LHCN-M2 (cell line): ENCODE results near the gene TSHZ2. TPM values are rescaled to one million over a fixed set of nuclear protein-coding genes. Genes with fewer than 3 reads are reported as not detected.

ENCODE experiments used
- DNase-seq: peaks from one replicate; pipeline ENCODE4 v3.0.0-alpha.2; 2012; ENCODE audit warnings: low read depth
- total RNA-seq: library from RNA; depleted of rRNA; stranded (reverse); fragments of >200 nt; gene quantifications from 2 replicates; pipeline ENCODE4 v1.2.3, GENCODE V29; 2014

Gene TSHZ2
- total RNA-seq, 1 experiment from 2014 or later, result not detected

DNA sequence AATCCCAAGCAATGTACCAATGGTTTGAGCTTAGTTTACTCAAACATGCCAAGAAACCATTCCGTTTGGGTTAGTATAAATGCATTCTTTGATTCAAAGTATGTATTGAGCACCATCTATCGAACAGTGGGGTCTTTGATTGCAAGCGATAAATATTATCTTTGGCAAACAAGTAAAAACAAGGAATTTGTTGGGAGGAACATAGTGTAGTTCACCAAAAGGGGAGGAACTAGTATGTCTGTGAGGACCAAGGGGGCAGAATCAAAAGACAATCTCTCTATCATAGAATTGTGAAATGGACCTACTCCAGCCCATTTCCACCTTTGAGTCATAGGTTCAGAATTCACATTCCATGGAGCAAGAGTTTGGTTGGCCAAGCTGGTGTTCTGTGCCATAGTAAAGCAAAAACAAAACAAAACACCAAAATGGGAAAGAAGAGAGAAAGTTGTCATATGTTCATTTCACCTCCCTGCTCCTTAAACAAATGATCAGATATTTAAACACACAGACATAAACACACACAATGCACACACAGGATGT lies 266.0 kb downstream of the TSHZ2 start:
- no peak for DNase-seq

GRCh38 chr20:53243152-53243551 lies 271.0 kb downstream of the TSHZ2 start:
- DNase-seq, result no peak

- DNase-seq, result no peak
Observed at GRCh38 chr20:53244711-53245110, 272.6 kb downstream of the TSHZ2 start.

DNA sequence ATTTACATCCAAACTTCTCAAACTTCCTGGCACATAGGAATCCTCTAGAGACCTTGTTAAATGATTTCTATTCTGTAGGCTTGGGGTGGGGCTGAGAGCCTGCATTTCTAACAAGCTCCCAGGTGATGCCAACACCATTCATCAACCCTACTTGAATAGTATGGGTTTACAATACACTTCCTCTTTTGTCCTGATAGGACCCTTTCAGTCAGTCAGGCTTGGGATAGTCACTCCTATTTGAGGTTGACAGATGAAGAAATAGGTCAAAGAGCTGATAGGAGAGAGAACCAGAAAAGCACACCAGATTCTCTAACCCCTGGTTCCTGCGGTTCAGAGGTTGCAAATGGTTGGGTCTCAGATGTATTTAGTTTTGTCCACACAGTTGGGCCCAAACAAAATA lies 273.4 kb downstream of the TSHZ2 start:
- DNase-seq, result no peak

DNA sequence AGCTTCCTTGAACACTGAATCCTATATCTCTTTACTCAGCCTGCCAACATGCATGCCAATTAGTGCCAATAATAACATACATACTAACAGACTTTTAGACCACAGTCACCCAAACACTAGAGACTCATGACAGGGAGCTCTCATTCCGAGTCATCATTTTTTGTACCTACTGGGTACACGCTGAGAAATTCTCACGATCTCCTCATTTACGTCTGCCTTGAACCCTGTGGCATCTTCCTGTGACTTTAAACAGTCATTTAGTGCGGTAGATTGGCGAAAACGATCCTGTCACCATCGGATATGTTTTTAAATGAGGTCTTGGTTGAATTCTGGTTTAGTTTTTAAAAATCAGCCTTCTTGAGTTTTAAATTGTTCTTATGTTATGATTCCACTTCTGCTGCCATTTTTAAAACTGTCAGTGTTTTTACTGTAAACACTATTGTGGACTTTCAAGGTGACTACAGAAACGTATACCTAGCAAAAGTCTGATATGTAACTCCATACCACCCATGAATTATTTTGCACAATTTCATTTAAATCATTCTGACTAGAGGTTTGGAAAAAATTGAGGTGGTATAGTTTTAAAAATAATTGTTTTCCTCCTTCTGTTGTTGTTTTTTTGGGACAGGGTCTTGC lies 275.4 kb downstream of the TSHZ2 start:
- no peak for DNase-seq

DNA sequence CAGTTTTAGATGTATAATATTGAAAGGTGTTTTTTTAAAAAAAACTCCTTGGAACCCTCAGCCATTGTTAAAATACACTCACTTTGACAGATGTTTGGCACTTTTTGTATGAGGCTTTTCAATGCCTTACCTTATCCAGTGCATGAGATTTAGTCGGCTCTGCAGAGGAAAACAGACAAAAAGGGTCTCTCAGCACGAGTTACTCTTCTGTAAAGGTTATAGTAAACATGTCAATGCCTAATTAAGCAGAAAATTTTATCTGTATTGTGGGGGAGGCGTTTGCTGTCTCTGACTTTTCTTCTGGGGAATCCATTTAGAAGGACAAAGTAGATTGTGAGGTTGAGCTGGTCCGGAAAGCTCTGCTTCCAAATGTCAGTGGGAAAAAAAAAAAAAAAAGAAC lies 278.3 kb downstream of the TSHZ2 start:
- no peak for DNase-seq

GRCh38 chr20:53252002-53252401 lies 279.8 kb downstream of the TSHZ2 start:
- no peak for DNase-seq

GRCh38 chr20:53253668-53254067 lies 281.5 kb downstream of the TSHZ2 start:
- DNase-seq, result no peak

GRCh38 chr20:53255102-53255710 lies 283.0 kb downstream of the TSHZ2 start:
- no peak for DNase-seq

DNA sequence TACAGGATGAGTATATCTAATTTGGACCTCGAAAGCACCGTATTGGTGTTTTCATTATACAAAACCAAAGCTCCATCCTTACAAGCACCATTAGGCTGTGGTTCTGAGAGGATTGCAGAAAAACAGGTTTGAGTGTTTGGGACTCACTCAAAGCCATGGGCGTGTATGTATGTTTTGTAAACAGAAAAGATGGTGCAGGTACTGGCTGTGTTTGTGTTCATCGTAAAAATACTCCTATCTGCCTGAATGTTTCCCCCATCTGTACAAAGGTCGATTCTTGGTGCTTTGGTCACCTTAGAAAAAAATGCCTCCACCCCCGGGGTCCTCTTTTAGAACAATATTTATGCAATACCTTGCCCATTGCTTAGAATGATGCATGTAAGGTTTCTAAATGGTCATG lies 286.6 kb downstream of the TSHZ2 start:
- DNase-seq, result no peak

- no peak for DNase-seq
Observed at GRCh38 chr20:53260168-53260567, 288.0 kb downstream of the TSHZ2 start.

DNA sequence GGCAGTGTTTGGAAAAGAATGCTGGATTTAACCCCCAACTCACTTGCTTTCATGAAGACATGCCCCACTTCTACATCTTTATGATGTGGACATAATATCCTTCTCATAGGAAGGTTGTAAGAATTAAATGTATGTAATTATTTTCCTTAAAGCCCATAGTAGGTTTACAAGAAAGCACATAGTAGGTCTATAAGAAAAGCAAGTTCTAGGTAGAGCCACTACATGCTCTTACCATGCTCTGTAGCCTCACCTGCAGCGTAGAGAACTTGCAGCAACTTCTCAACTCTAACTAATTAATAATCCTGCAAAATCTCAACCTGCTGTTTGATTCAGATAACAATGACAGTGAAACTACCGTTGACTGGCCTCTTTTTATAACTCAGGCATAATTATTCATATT lies 288.4 kb downstream of the TSHZ2 start:
- no peak for DNase-seq

DNA sequence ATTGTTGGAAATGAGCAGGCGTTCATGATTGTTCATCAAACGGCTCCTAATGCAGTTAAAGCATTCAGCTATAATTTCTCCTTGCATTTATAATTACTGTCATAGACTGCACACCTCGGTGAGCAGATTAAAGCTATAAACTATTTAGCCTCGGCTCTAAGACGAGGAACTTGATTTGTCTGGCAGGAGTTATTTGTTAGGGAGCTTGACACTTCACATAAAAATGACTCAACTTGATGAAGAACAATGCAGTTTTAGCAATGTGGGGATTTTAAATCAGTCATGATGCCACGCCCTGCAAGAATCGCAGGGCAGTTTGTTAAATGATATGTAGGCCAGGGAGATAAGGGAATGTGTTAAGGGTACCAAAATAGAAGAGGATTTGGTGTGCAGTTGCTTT lies 290.2 kb downstream of the TSHZ2 start:
- no peak for DNase-seq

DNA sequence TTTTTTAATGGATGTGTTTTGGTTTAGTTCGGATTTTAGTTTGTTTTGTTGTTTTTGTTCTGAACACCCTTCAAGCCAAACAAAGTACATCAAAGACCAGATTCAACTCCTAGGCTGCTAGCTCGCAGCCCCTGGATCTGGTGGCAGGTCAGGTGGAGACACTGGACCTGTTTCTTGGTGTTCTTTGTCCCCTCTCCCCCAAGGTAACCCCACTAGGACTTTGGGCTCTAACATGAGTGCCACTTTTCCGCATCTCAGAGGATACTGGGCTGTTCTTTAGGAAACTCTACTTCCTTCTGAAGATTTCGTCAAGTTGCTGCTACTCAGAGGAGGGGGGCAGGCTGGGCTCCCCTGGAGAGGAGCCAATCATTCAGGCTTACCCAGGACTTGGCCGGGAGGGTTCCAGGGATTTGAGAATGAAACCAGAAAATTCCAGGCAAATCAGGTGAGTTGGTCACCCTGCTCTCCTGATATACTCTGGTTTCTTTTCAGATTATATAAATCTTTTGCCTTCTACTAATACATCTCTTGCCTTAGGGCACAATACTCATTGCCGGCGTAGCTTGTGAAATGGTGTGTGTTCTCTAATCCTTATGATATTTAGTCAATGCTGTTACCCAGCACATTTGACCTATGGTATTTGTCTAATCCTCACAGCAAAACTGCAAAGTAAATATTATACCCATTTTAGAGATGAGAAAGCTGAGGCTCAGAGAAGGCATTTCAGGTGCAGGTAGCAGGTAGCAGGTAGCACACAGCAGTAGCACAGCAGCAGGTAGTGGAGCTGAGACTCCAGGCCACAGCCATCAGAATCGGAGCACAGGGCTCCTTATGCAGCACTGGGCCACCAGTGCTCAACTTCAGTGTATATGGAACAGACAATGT lies 291.6 kb downstream of the TSHZ2 start:
- no peak for DNase-seq

DNA sequence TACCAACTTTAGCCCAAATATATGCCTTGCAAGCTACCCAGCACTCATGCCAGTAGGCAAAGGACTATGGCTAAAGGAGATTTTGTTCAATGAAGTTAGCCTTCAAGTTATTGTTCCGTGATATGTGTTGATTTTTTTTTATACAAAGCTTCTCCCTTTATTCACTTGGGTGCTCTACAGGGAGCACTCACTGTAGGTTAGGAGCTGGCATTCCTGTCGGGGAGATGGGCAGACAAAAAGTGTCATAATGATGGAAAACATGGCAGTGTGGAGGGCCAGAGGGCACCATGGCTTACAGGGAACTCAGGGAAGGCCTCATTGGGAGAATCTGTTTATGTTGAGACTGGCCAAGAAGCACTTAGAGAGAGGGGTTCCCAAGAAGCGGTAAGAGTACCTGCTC lies 292.4 kb downstream of the TSHZ2 start:
- no peak for DNase-seq

GRCh38 chr20:53265304-53265875 lies 293.2 kb downstream of the TSHZ2 start:
- DNase-seq, result no peak

DNA sequence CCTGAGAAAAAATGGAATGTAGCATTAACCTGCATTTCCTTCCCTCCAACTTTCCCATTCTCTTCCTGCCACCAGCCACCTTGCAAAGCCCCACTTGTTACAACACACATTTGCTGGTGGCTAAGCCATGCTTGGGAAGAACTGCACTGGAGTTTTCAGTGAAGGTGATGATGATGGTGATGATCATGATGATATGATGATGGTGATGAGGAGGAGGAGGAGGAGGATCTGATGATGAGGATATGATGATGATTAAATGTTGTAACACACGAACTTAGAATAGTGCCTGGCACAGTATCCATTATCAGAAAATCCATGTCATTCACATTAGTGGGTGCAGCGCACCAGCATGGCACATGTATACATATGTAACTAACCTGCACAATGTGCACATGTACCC lies 297.2 kb downstream of the TSHZ2 start:
- DNase-seq, result no peak

- no peak for DNase-seq
Observed at GRCh38 chr20:53270792-53271375, 298.7 kb downstream of the TSHZ2 start.

- no peak for DNase-seq
Observed at GRCh38 chr20:53274365-53274764, 302.2 kb downstream of the TSHZ2 start.

GRCh38 chr20:53274807-53275206 lies 302.6 kb downstream of the TSHZ2 start:
- no peak for DNase-seq

DNA sequence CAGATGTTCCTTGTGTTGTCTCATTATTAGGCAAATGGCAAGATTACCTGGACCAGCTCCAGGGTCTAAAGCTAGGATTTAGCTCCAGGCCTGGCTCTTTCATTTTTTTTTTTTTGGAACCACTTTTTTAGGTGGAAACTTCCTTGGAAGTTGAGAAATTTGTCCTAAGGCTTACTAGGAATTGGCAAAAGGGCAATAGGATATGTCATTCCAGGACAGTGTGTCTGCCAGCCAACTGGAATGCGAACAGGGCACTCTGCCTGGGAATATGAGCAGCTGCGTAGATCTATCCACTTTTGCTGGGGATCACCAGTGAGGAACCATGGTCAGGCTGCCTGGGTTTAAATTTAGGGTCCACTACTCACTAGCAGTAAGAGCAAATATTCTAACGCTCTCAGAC lies 304.0 kb downstream of the TSHZ2 start:
- DNase-seq, result no peak

GRCh38 chr20:53278555-53278954 lies 306.4 kb downstream of the TSHZ2 start:
- DNase-seq, result no peak
